ENCODE data around the gene IL17REL. TPM values are rescaled to one million over a fixed set of nuclear protein-coding genes. Genes with fewer than 3 reads are reported as not detected.

Gene IL17REL
- total RNA-seq, 1 experiment from 2014 or later = 0.24 TPM

- CTCF ChIA-PET = no interaction called here
Observed at GRCh38 chr22:50061141-50061823, 48.7 kb upstream of the IL17REL start.

GRCh38 chr22:50060441-50061140 is 48.0 kb upstream of the IL17REL start:
- POLR2A ChIA-PET = no interaction called here
- CTCF ChIA-PET = interaction anchor here (0.9 to 2.3 kb wide), 6 partner anchors 14 to 129 kb away, joined by 3 to 13 read pairs (median 4); partner anchors contain the start of gene MLC1
- DNase-seq (ENCODE audit: low spot score) = no peak

More at GRCh38 chr22:50061141-50061823, 48.7 kb upstream of the IL17REL start:
- peaks cover 12% of the 10 kb centered on the region for H3K4me1 Mint-ChIP-seq
- H3K36me3 Mint-ChIP-seq = no peaks in the 10 kb centered on the region
- DNase-seq (ENCODE audit: low spot score) (no peak), ATAC-seq (no peak)
- no peak overlapping the region for H3K27ac Mint-ChIP-seq
- POLR2A ChIA-PET = no interaction called here
- H3K9me3 Mint-ChIP-seq = no peaks in the 10 kb centered on the region
- peaks cover 17% of the 10 kb centered on the region for H3K27me3 Mint-ChIP-seq (ENCODE audit: low read depth)
- TF ChIP-seq IRF2 (CRISPR knock-in tag; IDR thresholded peaks at IDR 0.05; ENCODE audit: borderline replicate concordance, low read depth) (no peak), ZSCAN18 (CRISPR knock-in tag; IDR thresholded peaks at IDR 0.05) (no peak), CREM (CRISPR knock-in tag; IDR thresholded peaks at IDR 0.05) (no peak), NR2C2 (CRISPR knock-in tag; IDR thresholded peaks at IDR 0.05) (no peak), GTF2I (CRISPR knock-in tag; conservative IDR thresholded peaks at IDR 0.05) (no peak), MXD4 (CRISPR knock-in tag; IDR thresholded peaks at IDR 0.05; ENCODE audit: borderline replicate concordance) (no peak), FOXK1 (CRISPR knock-in tag; IDR thresholded peaks at IDR 0.05) (no peak), ATF3 (CRISPR knock-in tag; conservative IDR thresholded peaks at IDR 0.05) (no peak), EMX1 (CRISPR knock-in tag; IDR thresholded peaks at IDR 0.05) (no peak), JUN (CRISPR knock-in tag; IDR thresholded peaks at IDR 0.05) (no peak), SOX15 (CRISPR knock-in tag; IDR thresholded peaks at IDR 0.05) (no peak)
- H3K4me3 Mint-ChIP-seq = no peak overlapping the region

More at GRCh38 chr22:50060441-50061140, 48.0 kb upstream of the IL17REL start:
- H3K9me3 Mint-ChIP-seq = no peaks in the 10 kb centered on the region
- H3K27me3 Mint-ChIP-seq (ENCODE audit: low read depth) = peaks cover 17% of the 10 kb centered on the region
- no peak overlapping the region for H3K4me3 Mint-ChIP-seq
- H3K4me1 Mint-ChIP-seq = peaks cover 12% of the 10 kb centered on the region
- TF ChIP-seq CBFB (CRISPR knock-in tag; IDR thresholded peaks at IDR 0.05; ENCODE audit: low read depth) = no peak
- no peak for TF ChIP-seq RORB (CRISPR knock-in tag; IDR thresholded peaks at IDR 0.05)
- no peak for TF ChIP-seq MXD4 (CRISPR knock-in tag; IDR thresholded peaks at IDR 0.05; ENCODE audit: borderline replicate concordance)
- TF ChIP-seq ERG (CRISPR knock-in tag; IDR thresholded peaks at IDR 0.05) = no peak
- no peak for TF ChIP-seq AR (CRISPR knock-in tag; IDR thresholded peaks at IDR 0.05)
- no peak for TF ChIP-seq PREB (CRISPR knock-in tag; IDR thresholded peaks at IDR 0.05; ENCODE audit: borderline replicate concordance)
- TF ChIP-seq PRRX2 (CRISPR knock-in tag; IDR thresholded peaks at IDR 0.05) = no peak
- no peak for TF ChIP-seq ZBTB43 (CRISPR knock-in tag; IDR thresholded peaks at IDR 0.05)
- TF ChIP-seq SP1 (CRISPR knock-in tag; conservative IDR thresholded peaks at IDR 0.05) = no peak
- no peak for TF ChIP-seq NR2C2 (CRISPR knock-in tag; IDR thresholded peaks at IDR 0.05)
- TF ChIP-seq ETV6 (CRISPR knock-in tag; IDR thresholded peaks at IDR 0.05) = no peak
- no peak for TF ChIP-seq GABPB1 (CRISPR knock-in tag; IDR thresholded peaks at IDR 0.05)
- no peak for TF ChIP-seq GTF2I (CRISPR knock-in tag; conservative IDR thresholded peaks at IDR 0.05)
- no peak for TF ChIP-seq KAT7 (CRISPR knock-in tag; IDR thresholded peaks at IDR 0.05; ENCODE audit: borderline replicate concordance)
- TF ChIP-seq ZNF396 (CRISPR knock-in tag; IDR thresholded peaks at IDR 0.05; ENCODE audit: borderline replicate concordance) = no peak
- no peak overlapping the region for H3K27ac Mint-ChIP-seq
- ATAC-seq = no peak
- H3K36me3 Mint-ChIP-seq = no peaks in the 10 kb centered on the region

All from WTC11 (cell line).